Endothelial cell of umbilical vein (primary cell): ENCODE measurements around the gene COX10. TPM values are rescaled to one million over a fixed set of nuclear protein-coding genes. Genes with fewer than 3 reads are reported as not detected.
"Not testable (repeated sequence)": the region's sequence is repeated elsewhere in the genome, so short reads cannot be mapped to it uniquely, and the experiment has no call there.

Experiments used
- BruUV-seq: library from RNA; stranded (reverse); fragments of 400-500 nt; replicated peaks from 2 replicates; lab custom pipeline; 2021; lab: Mats Ljungman, UMichigan
- CTCF ChIA-PET: fragments of 300-600, 350-600 bp; sonication (Branson Sonifier 250); formaldehyde crosslinking; loops from one replicate; lab custom pipeline; 2021; ENCODE audit warnings: antibody characterized with exemption, inconsistent platforms; lab: Charles Lee
- POLR2A ChIA-PET: fragments of 300-600, 350-600 bp; sonication (Branson Sonifier 250); formaldehyde crosslinking; loops from one replicate; lab custom pipeline; 2021; ENCODE audit warnings: antibody characterized with exemption, inconsistent platforms; lab: Charles Lee
- DNase-seq: peaks from one replicate; pipeline ENCODE4 v3.0.0-alpha.2; 2011; ENCODE audit warnings: low read depth, low spot score
- FAIRE-seq: peaks from 2 replicates; lab custom pipeline; 2011; peaks lifted over from hg19 to GRCh38; lab: Jason Lieb, UNC
- H2AFZ ChIP-seq: 2 replicates; pipeline ENCODE4 v1.6.0; 2012; ENCODE audit warnings: low read depth, low read length, control low read depth, inconsistent platforms
- H3K27ac ChIP-seq: 2 replicates; pipeline ENCODE4 v1.5.1; 2011; ENCODE audit warnings: low read depth, mild to moderate bottlenecking, control low read depth, low read length, moderate library complexity; ENCODE audit not compliant: insufficient read depth
- H3K27me3 ChIP-seq, 2 experiments: 2 replicates each; pipeline versions ENCODE4 v1.6.0 to v1.6.1; 2011; ENCODE audit warnings: low read length in 2 of 2, mixed read lengths in 1 of 2; ENCODE audit not compliant: control insufficient read depth in 2 of 2, insufficient read depth in 2 of 2
- H3K36me3 ChIP-seq, 2 experiments: 2 replicates in 1 of 2; 3 replicates in 1 of 2; pipeline ENCODE4 v1.5.1; 2011; ENCODE audit warnings: low read length in 2 of 2, mild to moderate bottlenecking in 1 of 2, moderate library complexity in 1 of 2; ENCODE audit not compliant: control insufficient read depth in 2 of 2, insufficient read depth in 2 of 2; ENCODE audit errors: extremely low read depth in 1 of 2
- H3K4me1 ChIP-seq: 3 replicates; pipeline ENCODE4 v1.5.1; 2011; ENCODE audit warnings: mild to moderate bottlenecking, low read length; ENCODE audit not compliant: control insufficient read depth, insufficient read depth; ENCODE audit errors: extremely low read depth
- H3K4me2 ChIP-seq: 2 replicates; pipeline ENCODE4 v1.6.1; 2011; ENCODE audit warnings: low read length, control low read depth, mixed read lengths; ENCODE audit not compliant: insufficient read depth
- H3K4me3 ChIP-seq, 3 experiments: fragments of 200-600 bp in 1 of 3; sonication (generic), shearing (Covaris generic) in 1 of 3; replicated peaks in 1 of 3; 2 replicates each; pipeline ENCODE4 v1.5.1; 2011 to 2016; ENCODE audit warnings: control low read depth in 3 of 3, low read length in 3 of 3, mild to moderate bottlenecking in 2 of 3, inconsistent platforms in 1 of 3, low read depth in 1 of 3, moderate library complexity in 1 of 3; ENCODE audit not compliant: insufficient read depth in 1 of 3
- H3K79me2 ChIP-seq: 2 replicates; pipeline ENCODE4 v1.6.0; 2012; ENCODE audit warnings: low read length, inconsistent platforms; ENCODE audit not compliant: control insufficient read depth, insufficient read depth
- H3K9ac ChIP-seq: replicated peaks from 2 replicates; pipeline ENCODE3; 2011; ENCODE audit warnings: low read length, control low read depth; ENCODE audit not compliant: insufficient read depth; ENCODE audit errors: extremely low read depth
- H3K9me1 ChIP-seq: replicated peaks from 3 replicates; pipeline ENCODE4 v1.6.0; 2011; ENCODE audit warnings: mild to moderate bottlenecking, low read length; ENCODE audit not compliant: control insufficient read depth, insufficient read depth; ENCODE audit errors: extremely low read depth
- H3K9me3 ChIP-seq: replicated peaks from 2 replicates; pipeline ENCODE4 v1.5.1; 2012; ENCODE audit warnings: low read length, inconsistent platforms; ENCODE audit not compliant: control insufficient read depth, insufficient read depth
- H4K20me1 ChIP-seq: replicated peaks from 2 replicates; pipeline ENCODE3; 2011; ENCODE audit warnings: mild to moderate bottlenecking, low read length; ENCODE audit not compliant: control insufficient read depth, insufficient read depth; ENCODE audit errors: extremely low read depth
- EZH2 ChIP-seq: IDR thresholded peaks from 2 replicates; pipeline ENCODE4 v1.6.1; 2012; ENCODE audit warnings: borderline replicate concordance, low read depth, mild to moderate bottlenecking, moderate library complexity, low read length, inconsistent platforms; ENCODE audit not compliant: severe bottlenecking
- FOS ChIP-seq: IDR thresholded peaks from 2 replicates; pipeline ENCODE4 v1.6.1; 2011; ENCODE audit warnings: mild to moderate bottlenecking, low read length, moderate library complexity, borderline replicate concordance; ENCODE audit not compliant: insufficient read depth
- GATA2 ChIP-seq: IDR thresholded peaks from 2 replicates; pipeline ENCODE4 v1.7.0; 2011; ENCODE audit warnings: low read depth, mild to moderate bottlenecking, moderate library complexity, mixed read lengths, low read length; ENCODE audit not compliant: insufficient read length, insufficient read depth
- JUN ChIP-seq: IDR thresholded peaks from 2 replicates; pipeline ENCODE4 v1.6.1; 2011; ENCODE audit warnings: borderline replicate concordance, low read depth; ENCODE audit not compliant: insufficient read length, insufficient read depth
- MAX ChIP-seq: IDR thresholded peaks from 2 replicates; pipeline ENCODE4 v1.6.1; 2011; ENCODE audit not compliant: insufficient read depth, insufficient read length
- MYC ChIP-seq: IDR thresholded peaks from one replicate; pipeline ENCODE4 v1.6.1; 2011; ENCODE audit warnings: mild to moderate bottlenecking, low read depth, low read length
- dilution Hi-C: fragments of 300-500 bp; cut with MboI; formaldehyde crosslinking; loops from one replicate; pipeline ENCODE4 v1.15.0; 2019; ENCODE audit warnings: low sequenced_read_pairs; ENCODE audit not compliant: extremely low pct_ligation_motif_present
- intact Hi-C: fragments of 100-400 bp; cut with micrococcal nuclease; formaldehyde crosslinking; loops from one replicate; pipeline ENCODE4 v1.10.0; 2022
- polyA plus RNA-seq, 4 experiments: library from polyadenylated mRNA; depleted of rRNA in 3 of 4; stranded (reverse) in 3 of 4; unstranded in 1 of 4; fragments of >200 nt; gene quantifications; 2 replicates each; pipeline versions ENCODE4 v1.2.1 to v1.2.3, GENCODE V29; 2011 to 2012; ENCODE audit warnings: missing spikeins in 1 of 4
- total RNA-seq: library from RNA; stranded (reverse); gene quantifications from 2 replicates; pipeline ENCODE4 v1.2.3, GENCODE V29; 2021
- TF ChIP-seq, protein P1 (sequence below), 2 donors: IDR thresholded peaks; 1 replicate in 1 of 2; 2 replicates in 1 of 2; pipeline ENCODE4 v1.5.1; 2011; ENCODE audit warnings: low read length in 2 of 2, mild to moderate bottlenecking in 2 of 2, moderate library complexity in 2 of 2, control low read depth in 1 of 2, inconsistent platforms in 1 of 2, low read depth in 1 of 2; ENCODE audit not compliant: insufficient read depth in 1 of 2; ENCODE audit errors: extremely low read depth in 1 of 2

The COX10 gene
- total and polyA plus RNA-seq, 2 donors (not counting 3 experiments of a cell fraction or from before 2014, with no cell fraction given): 9.8 to 12.1 TPM

DNA sequence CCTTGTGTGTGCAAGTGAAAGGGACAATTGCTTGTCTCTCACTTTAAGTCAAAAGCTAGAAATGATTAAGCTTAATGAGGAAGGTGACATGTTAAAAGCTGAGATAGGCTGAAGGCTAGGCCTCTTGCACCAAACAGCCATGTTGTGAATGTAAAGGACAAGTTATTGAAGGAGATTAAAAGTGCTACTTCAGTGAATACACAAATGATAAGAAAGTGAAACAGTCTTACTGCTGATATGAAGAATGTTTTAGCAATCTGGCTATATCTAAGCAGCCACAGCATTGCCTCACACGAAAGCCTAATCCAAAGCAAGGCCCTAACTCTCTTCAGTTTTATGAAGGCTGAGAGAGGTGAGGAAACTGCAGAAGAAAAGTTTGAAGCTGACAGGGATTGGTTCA, 96.3 kb downstream of the COX10 start:
- peaks cover 3% of the 10 kb centered on the region for H3K9me3 ChIP-seq
- H2AFZ ChIP-seq: no peak overlapping the region
- no peaks in the 10 kb centered on the region for H4K20me1 ChIP-seq
- FAIRE-seq (no peak), DNase-seq (no peak)
- no peak for TF ChIP-seq JUN
- no peak for TF ChIP-seq EZH2
- TF ChIP-seq GATA2: no peak
- TF ChIP-seq MYC: no peak
- no peak for TF ChIP-seq FOS
- TF ChIP-seq MAX: no peak
- TF ChIP-seq, protein P1, sequence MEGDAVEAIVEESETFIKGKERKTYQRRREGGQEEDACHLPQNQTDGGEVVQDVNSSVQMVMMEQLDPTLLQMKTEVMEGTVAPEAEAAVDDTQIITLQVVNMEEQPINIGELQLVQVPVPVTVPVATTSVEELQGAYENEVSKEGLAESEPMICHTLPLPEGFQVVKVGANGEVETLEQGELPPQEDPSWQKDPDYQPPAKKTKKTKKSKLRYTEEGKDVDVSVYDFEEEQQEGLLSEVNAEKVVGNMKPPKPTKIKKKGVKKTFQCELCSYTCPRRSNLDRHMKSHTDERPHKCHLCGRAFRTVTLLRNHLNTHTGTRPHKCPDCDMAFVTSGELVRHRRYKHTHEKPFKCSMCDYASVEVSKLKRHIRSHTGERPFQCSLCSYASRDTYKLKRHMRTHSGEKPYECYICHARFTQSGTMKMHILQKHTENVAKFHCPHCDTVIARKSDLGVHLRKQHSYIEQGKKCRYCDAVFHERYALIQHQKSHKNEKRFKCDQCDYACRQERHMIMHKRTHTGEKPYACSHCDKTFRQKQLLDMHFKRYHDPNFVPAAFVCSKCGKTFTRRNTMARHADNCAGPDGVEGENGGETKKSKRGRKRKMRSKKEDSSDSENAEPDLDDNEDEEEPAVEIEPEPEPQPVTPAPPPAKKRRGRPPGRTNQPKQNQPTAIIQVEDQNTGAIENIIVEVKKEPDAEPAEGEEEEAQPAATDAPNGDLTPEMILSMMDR (IDR thresholded peaks at IDR 0.05; ENCODE audit: extremely low read depth in 1 of 2, insufficient read depth in 1 of 2, low read depth in 1 of 2, low read length in 2 of 2): no peak
- no peak overlapping the region for H3K9ac ChIP-seq
- ChIA-PET CTCF (no interaction called here), POLR2A (no interaction called here)
- H3K27ac ChIP-seq: no peak overlapping the region
- dilution Hi-C loops: no loop called here
- intact Hi-C loops: no loop called here
- H3K79me2 ChIP-seq: no peaks in the 10 kb centered on the region
- H3K27me3 ChIP-seq: no peaks in the 10 kb centered on the region
- BruUV-seq: no TSS peak
- H3K9me1 ChIP-seq: no peaks in the 10 kb centered on the region
- H3K4me2 ChIP-seq: no peak overlapping the region
- no peaks in the 10 kb centered on the region for H3K4me1 ChIP-seq
- H3K4me3 ChIP-seq: no peak overlapping the region
- H3K36me3 ChIP-seq: no peaks in the 10 kb centered on the region

GRCh38 chr17:14167831-14168230, 98.5 kb downstream of the COX10 start:
- FAIRE-seq, CTCF ChIA-PET, intact Hi-C loops: not testable (repeated sequence)

More at GRCh38 chr17:14167831-14168230, 98.5 kb downstream of the COX10 start:
- H4K20me1 ChIP-seq, H3K4me3 ChIP-seq, H3K9me1 ChIP-seq, dilution Hi-C loops, H3K79me2 ChIP-seq, DNase-seq, BruUV-seq, H3K4me1 ChIP-seq, H3K27me3 ChIP-seq, H3K9ac ChIP-seq, POLR2A ChIA-PET, H3K4me2 ChIP-seq, H3K36me3 ChIP-seq, H3K9me3 ChIP-seq, H3K27ac ChIP-seq, H2AFZ ChIP-seq: not testable (repeated sequence)
